Tibial nerve (tissue), 4 donors: ENCODE results near the gene ZBED4. TPM values are rescaled to one million over a fixed set of nuclear protein-coding genes. Genes with fewer than 3 reads are reported as not detected.

Experiments
- DNase-seq, 2 donors: peaks; one replicate each; pipeline ENCODE4 v3.0.0-alpha.2; 2019; ENCODE audit warnings: low spot score in 2 of 2
- H3K27ac ChIP-seq, 4 donors: fragments of 200-600 bp; sonication (generic) in 3 of 4; one replicate each; pipeline ENCODE4 v1.5.1; 2017 to 2019; ENCODE audit warnings: mild to moderate bottlenecking in 1 of 4
- H3K27me3 ChIP-seq, 2 donors: fragments of 200-600 bp; sonication (generic) in 1 of 2; one replicate each; pipeline versions ENCODE4 v1.5.1 to v1.6.0; 2017 to 2019
- H3K36me3 ChIP-seq, 3 donors: fragments of 200-600 bp; sonication (generic); one replicate each; pipeline ENCODE4 v1.5.1; 2018 to 2019
- H3K4me1 ChIP-seq, 4 donors: fragments of 200-600 bp; sonication (generic) in 3 of 4; one replicate each; pipeline ENCODE4 v1.5.1; 2017 to 2019
- H3K4me3 ChIP-seq, 4 donors: fragments of 200-600 bp; sonication (generic) in 3 of 4; one replicate each; pipeline ENCODE4 v1.5.1; 2017 to 2019; ENCODE audit warnings: mild to moderate bottlenecking in 1 of 4, moderate library complexity in 1 of 4
- H3K9me3 ChIP-seq, 4 donors: fragments of 200-600 bp; sonication (generic) in 3 of 4; one replicate each; pipeline ENCODE4 v1.5.1; 2017 to 2019
- EP300 ChIP-seq, 2 donors: sonication (generic); formaldehyde crosslinking; IDR thresholded peaks; one replicate each; pipeline ENCODE4 v1.6.1; 2017; ENCODE audit warnings: antibody characterized with exemption in 2 of 2, mild to moderate bottlenecking in 1 of 2
- POLR2A ChIP-seq, 2 donors: fragments of 450-650 bp; IDR thresholded peaks; one replicate each; pipeline ENCODE4 v1.6.1; 2017; ENCODE audit warnings: antibody characterized with exemption in 2 of 2, mild to moderate bottlenecking in 2 of 2, moderate library complexity in 2 of 2
- WGBS, 2 donors: methylation state at CpG; one replicate each; pipeline ENCODE4 v1.1.5; 2018; 5-methylcytosine and 5-hydroxymethylcytosine counted together
- total RNA-seq, 4 donors: library from RNA; depleted of rRNA; stranded (reverse); fragments of >200 nt; gene quantifications; one replicate each; pipeline ENCODE4 v1.1.0, GENCODE V29; 2016
- TF ChIP-seq, protein P1 (sequence below), 5 experiments: fragments of 200-600 bp in 3 of 5; fragments of 450-650 bp in 2 of 5; sonication (generic) in 3 of 5; IDR thresholded peaks; one replicate each; pipeline ENCODE4 v1.5.1; 2016 to 2019; ENCODE audit warnings: antibody characterized with exemption in 5 of 5, mild to moderate bottlenecking in 3 of 5, moderate library complexity in 2 of 5

ZBED4 gene
- total RNA-seq, 4 donors from 2014 or later: 5.9 to 12.3 (median 7.3) TPM

DNA sequence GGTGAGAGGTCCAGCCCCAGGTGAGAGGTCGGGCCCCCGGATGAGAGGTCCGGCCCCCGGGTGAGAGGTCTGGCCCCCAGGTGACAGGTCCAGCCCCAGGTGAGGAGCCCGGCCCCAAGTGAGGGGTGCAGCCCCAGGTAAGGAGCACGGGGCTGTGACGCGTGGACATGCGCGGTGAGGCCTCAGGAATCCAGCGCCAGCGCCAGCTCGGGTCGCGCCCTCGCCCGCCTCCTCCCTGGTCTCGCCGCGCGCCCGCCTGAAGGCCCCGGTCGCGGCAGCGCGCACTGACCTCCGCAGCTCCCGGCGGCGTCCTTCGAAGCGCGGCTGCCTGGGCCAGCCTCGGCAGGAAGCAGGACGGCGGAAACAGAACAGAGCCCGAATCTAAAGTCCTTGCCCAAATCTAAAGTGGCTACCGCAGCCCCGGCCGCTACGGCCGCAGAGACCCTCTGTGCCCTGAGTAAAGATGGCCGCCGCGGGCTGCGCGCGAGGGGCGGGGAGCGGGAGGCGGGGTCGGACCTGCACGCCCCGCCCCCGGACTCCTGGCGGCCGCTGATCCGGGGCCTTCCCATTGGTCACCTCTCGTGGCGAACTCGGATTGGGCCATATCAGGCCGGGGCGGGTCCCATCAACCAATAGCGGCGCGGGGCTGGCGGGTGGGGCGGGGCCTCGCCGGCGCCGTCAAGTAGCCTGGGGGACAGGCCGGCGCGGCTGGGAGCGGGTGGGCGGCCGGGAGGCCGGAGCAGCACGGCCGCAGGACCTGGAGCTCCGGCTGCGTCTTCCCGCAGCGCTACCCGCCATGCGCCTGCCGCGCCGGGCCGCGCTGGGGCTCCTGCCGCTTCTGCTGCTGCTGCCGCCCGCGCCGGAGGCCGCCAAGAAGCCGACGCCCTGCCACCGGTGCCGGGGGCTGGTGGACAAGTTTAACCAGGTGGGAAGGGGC is 64.6 kb downstream of the ZBED4 start, which contains the start of the genes ALG12 and CRELD2:
Gene ALG12 (minus strand): TSS at position 465 of the 937 bp plus-strand sequence. CDS start 4,673 bp downstream, outside the sequence.
Gene CRELD2 (plus strand): TSS at position 661 of the 937 bp plus-strand sequence. CDS start 136 bp downstream, at position 797.
- TF ChIP-seq EP300 (IDR thresholded peaks at IDR 0.05) (peak in 1 of 2 donors; percentile 79), POLR2A (IDR thresholded peaks at IDR 0.05) (peak; percentile 43 to 69)
- TF ChIP-seq, protein P1, sequence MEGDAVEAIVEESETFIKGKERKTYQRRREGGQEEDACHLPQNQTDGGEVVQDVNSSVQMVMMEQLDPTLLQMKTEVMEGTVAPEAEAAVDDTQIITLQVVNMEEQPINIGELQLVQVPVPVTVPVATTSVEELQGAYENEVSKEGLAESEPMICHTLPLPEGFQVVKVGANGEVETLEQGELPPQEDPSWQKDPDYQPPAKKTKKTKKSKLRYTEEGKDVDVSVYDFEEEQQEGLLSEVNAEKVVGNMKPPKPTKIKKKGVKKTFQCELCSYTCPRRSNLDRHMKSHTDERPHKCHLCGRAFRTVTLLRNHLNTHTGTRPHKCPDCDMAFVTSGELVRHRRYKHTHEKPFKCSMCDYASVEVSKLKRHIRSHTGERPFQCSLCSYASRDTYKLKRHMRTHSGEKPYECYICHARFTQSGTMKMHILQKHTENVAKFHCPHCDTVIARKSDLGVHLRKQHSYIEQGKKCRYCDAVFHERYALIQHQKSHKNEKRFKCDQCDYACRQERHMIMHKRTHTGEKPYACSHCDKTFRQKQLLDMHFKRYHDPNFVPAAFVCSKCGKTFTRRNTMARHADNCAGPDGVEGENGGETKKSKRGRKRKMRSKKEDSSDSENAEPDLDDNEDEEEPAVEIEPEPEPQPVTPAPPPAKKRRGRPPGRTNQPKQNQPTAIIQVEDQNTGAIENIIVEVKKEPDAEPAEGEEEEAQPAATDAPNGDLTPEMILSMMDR (IDR thresholded peaks at IDR 0.05): peak in 1 of 5 experiments; percentile 23
- Histone ChIP-seq H3K4me3 (peak within 1 kb of the TSS; percentile 89 to 95 (median 94)), H3K9me3 (no peaks in the 10 kb centered on the region), H3K36me3 (peaks cover 0 to 48% (median 5%) of the 10 kb centered on the region in 3 donors), H3K27me3 (no peaks in the 10 kb centered on the region), H3K4me1 (peaks cover 0 to 30% (median 9%) of the 10 kb centered on the region in 4 donors), H3K27ac (peak within 1 kb of the TSS; percentile 88 to 96 (median 94))
- peak; percentile 97 to 98 for DNase-seq
- WGBS, 2 donors: 0 to 2% methylated on average over 9 to 48 of the region's 103 CpGs

DNA sequence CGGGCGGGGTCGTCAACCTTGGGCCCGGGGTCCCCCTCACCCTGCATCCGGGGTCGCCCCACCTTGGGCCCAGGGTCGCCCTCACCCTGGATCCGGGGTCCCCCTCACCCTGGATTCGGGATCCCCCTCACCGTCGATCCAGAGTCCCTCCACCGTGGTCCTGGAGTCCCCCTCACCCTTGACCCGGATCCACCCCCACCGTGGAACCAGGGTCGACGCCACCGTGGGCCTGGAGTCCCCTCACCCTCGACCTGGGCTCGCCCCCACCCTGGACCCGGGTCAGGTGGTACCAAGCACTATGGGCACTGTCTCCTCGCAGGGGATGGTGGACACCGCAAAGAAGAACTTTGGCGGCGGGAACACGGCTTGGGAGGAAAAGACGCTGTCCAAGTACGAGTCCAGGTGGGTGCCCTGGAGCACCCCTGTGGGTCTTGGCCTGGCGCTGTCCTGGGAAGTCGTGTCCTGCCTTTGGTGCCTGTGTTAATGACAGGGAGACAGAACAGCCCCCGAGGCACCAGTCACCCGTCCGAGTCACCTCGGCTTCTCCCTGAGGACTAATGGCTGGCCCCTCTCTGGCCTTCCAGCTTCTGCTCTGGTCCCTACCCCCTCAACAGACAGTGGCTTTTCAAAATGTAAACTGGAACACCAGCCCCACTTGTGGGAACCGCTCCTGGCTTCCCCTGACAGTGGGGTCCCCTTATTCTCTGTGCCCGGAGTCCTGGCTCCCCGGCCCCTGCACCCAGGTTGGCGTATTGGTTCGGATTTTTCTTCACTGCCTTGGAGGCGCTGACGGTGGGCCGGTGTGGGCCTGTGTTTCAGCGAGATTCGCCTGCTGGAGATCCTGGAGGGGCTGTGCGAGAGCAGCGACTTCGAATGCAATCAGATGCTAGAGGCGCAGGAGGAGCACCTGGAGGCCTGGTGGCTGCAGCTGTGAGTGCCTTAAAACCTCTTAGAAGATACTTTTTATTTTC is 65.6 kb downstream of the ZBED4 start:
- DNase-seq: no peak
- Histone ChIP-seq H3K27me3 (no peaks in the 10 kb centered on the region), H3K36me3 (peaks cover 0 to 48% (median 0%) of the 10 kb centered on the region in 3 donors), H3K4me1 (peaks cover 0 to 30% (median 9%) of the 10 kb centered on the region in 4 donors), H3K27ac (peak overlapping the region; percentile 54 to 94 (median 80)), H3K9me3 (no peaks in the 10 kb centered on the region), H3K4me3 (peak overlapping the region; percentile 63 to 95 (median 92))
- TF ChIP-seq POLR2A (IDR thresholded peaks at IDR 0.05) (no peak), EP300 (IDR thresholded peaks at IDR 0.05) (no peak)
- TF ChIP-seq, protein P1 (IDR thresholded peaks at IDR 0.05): no peak
- 37 to 74% methylated on average over 19 to 40 of the region's 47 CpGs for WGBS, 2 donors

DNA sequence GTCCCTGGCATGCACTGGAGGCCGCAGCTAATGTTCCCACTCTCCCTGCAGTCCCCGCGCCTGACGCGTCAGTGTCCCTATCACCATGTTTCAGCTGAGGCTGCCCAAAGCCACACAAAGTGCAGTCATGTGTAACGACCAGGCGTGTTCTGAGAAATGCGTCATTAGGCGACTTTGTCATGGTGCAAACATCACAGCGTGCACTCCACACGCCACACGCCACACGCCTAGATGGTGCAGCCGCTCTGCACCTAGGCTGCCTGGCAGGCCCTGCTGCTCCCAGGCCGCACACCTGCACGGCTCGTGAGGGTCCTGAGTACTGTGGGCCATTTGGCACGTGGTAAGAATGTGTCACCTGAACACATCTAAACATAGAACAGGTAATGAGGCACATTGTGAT is 67.2 kb downstream of the ZBED4 start:
- H3K4me3 ChIP-seq: no peak overlapping the region
- no peak overlapping the region for H3K27ac ChIP-seq
- TF ChIP-seq POLR2A (IDR thresholded peaks at IDR 0.05): no peak
- TF ChIP-seq EP300 (IDR thresholded peaks at IDR 0.05): no peak
- TF ChIP-seq, protein P1 (IDR thresholded peaks at IDR 0.05): no peak
- H3K27me3 ChIP-seq: no peaks in the 10 kb centered on the region
- peaks cover 0 to 30% (median 9%) of the 10 kb centered on the region in 4 donors for H3K4me1 ChIP-seq
- no peak for DNase-seq
- 91 to 100% methylated on average over 14 to 18 of the region's 18 CpGs for WGBS, 2 donors
- H3K9me3 ChIP-seq: no peaks in the 10 kb centered on the region
- peaks cover 0 to 59% (median 0%) of the 10 kb centered on the region in 3 donors for H3K36me3 ChIP-seq

DNA sequence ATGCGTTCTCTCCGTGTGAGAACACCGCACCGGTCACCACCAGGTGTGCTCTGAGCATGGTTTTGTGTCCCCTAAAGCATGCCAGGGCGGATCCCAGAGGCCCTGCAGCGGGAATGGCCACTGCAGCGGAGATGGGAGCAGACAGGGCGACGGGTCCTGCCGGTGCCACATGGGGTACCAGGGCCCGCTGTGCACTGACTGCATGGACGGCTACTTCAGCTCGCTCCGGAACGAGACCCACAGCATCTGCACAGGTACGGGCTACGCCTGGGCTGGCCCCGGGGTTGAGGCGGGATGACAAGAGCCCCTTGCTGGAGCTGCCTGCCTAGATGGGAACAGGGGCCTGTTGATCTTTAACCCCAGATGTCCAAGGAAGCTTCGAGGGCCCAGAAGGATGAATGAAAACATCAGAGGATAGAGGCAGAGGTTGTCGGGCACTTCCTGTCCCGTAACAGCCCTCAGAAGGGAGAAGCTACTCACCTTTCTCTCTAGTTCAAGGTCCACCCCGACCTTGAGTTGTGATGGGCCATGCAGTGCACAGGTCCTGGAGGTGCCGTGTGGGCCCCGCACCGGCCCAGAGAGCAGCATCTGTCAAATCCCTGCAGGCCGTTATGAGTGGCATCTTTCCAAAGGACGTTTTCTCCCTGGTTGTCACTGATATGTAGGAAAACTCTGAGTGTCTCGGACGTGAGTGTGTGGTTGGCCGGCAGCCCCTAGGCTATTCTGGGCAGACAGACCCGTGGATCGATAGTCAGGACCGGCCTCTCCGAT is 68.0 kb downstream of the ZBED4 start:
- WGBS, 2 donors: 90% methylated on average over 29 to 35 of the region's 35 CpGs
- no peaks in the 10 kb centered on the region for H3K27me3 ChIP-seq
- TF ChIP-seq EP300 (IDR thresholded peaks at IDR 0.05) (no peak), POLR2A (IDR thresholded peaks at IDR 0.05) (no peak)
- TF ChIP-seq, protein P1 (IDR thresholded peaks at IDR 0.05): no peak

More for the DNA sequence above, 68.0 kb downstream of the ZBED4 start:
- H3K4me3 ChIP-seq: no peak overlapping the region
- no peak overlapping the region for H3K27ac ChIP-seq
- H3K36me3 ChIP-seq: peaks cover 0 to 61% (median 0%) of the 10 kb centered on the region in 3 donors
- no peaks in the 10 kb centered on the region for H3K9me3 ChIP-seq
- peaks cover 0 to 29% (median 9%) of the 10 kb centered on the region in 4 donors for H3K4me1 ChIP-seq
- DNase-seq: no peak
